Natural killer cell (primary cell): ENCODE data around the gene EBF3. TPM values are rescaled to one million over a fixed set of nuclear protein-coding genes. Genes with fewer than 3 reads are reported as not detected.

ENCODE experiments used
- ATAC-seq, 3 donors: fragments of 150-1000 bp in 2 of 3; fragments of 200-7000 bp in 1 of 3; cut with Tn5 transposase; 1 replicate in 1 of 3; 2 replicates in 2 of 3; pipeline ENCODE4 v1.10.0; 2021; ENCODE audit warnings: mild to moderate bottlenecking in 2 of 3, moderate library complexity in 2 of 3
- DNase-seq, 2 donors: peaks; one replicate each; pipeline versions ENCODE4 v3.0.0 to v3.0.0-alpha.2; 2013 to 2021; ENCODE audit warnings: mixed read lengths in 1 of 2
- H3K27ac ChIP-seq: one replicate; pipeline ENCODE4 v1.5.1; 2013; ENCODE audit warnings: mild to moderate bottlenecking, low read length
- H3K27me3 ChIP-seq: one replicate; pipeline ENCODE4 v1.6.1; 2013; ENCODE audit warnings: low read length; ENCODE audit not compliant: control insufficient read depth, insufficient read depth
- H3K36me3 ChIP-seq: one replicate; pipeline ENCODE4 v1.6.1; 2013; ENCODE audit warnings: low read length; ENCODE audit not compliant: control insufficient read depth, insufficient read depth
- H3K4me1 ChIP-seq: one replicate; pipeline ENCODE4 v1.6.1; 2013; ENCODE audit warnings: low read length; ENCODE audit not compliant: control insufficient read depth, insufficient read depth
- H3K4me3 ChIP-seq: one replicate; pipeline ENCODE4 v1.5.1; 2013; ENCODE audit warnings: low read length
- H3K9me3 ChIP-seq: one replicate; pipeline ENCODE4 v1.6.1; 2013; ENCODE audit warnings: low read length; ENCODE audit not compliant: control insufficient read depth, insufficient read depth
- H3K27ac Mint-ChIP-seq, 2 donors: one replicate each; pipeline ENCODE4 v1.8.0; 2022; ENCODE audit warnings: mild to moderate bottlenecking in 2 of 2, mixed read lengths in 2 of 2, moderate library complexity in 1 of 2
- H3K27me3 Mint-ChIP-seq, 2 donors: one replicate each; pipeline ENCODE4 v1.8.0; 2022; ENCODE audit warnings: low read depth in 2 of 2, mixed read lengths in 2 of 2
- H3K36me3 Mint-ChIP-seq: one replicate; pipeline ENCODE4 v1.8.0; 2022; ENCODE audit warnings: mixed read lengths
- H3K4me1 Mint-ChIP-seq, 2 donors: one replicate each; pipeline ENCODE4 v1.8.0; 2022; ENCODE audit warnings: mixed read lengths in 2 of 2
- H3K4me3 Mint-ChIP-seq: one replicate; pipeline ENCODE4 v1.8.0; 2022; ENCODE audit warnings: mild to moderate bottlenecking, moderate library complexity, mixed read lengths
- H3K9me3 Mint-ChIP-seq, 2 donors: one replicate each; pipeline ENCODE4 v1.8.0; 2022; ENCODE audit warnings: mixed read lengths in 2 of 2
- WGBS: methylation state at CpG from one replicate; pipeline ENCODE4 v1.1.7; 2013; ENCODE audit warnings: missing lambda C conversion rate; ENCODE audit not compliant: insufficient coverage; 5-methylcytosine and 5-hydroxymethylcytosine counted together
- intact Hi-C: fragments of 100-400 bp; cut with micrococcal nuclease; formaldehyde crosslinking; loops from one replicate; pipeline ENCODE4 v1.14.2; 2022
- total RNA-seq, 4 donors: library from RNA; stranded (reverse); fragments of 120-200 nt in 1 of 4; gene quantifications; one replicate each; pipeline versions ENCODE4 v1.2.3 to v1.2.4, GENCODE V29; 2013 to 2022
- TF ChIP-seq, protein P1 (sequence below): fragments of 200-600 bp; IDR thresholded peaks from one replicate; pipeline ENCODE4 v1.8.0; 2022; ENCODE audit warnings: antibody characterized with exemption

Gene EBF3
- total RNA-seq, 3 donors from 2014 or later (not counting 1 experiment from before 2014, with no cell fraction given) = not detected

GRCh38 chr10:129785536-129785981 is 178.5 kb downstream of the EBF3 start:
- H3K27me3 ChIP-seq = no peaks in the 10 kb centered on the region
- 84% methylated on average over 16 of the region's 16 CpGs for WGBS
- intact Hi-C loops = no loop called here
- no peaks in the 10 kb centered on the region for H3K9me3 Mint-ChIP-seq
- H3K4me3 ChIP-seq = no peak overlapping the region
- no peak overlapping the region for H3K4me3 Mint-ChIP-seq
- TF ChIP-seq, protein P1, sequence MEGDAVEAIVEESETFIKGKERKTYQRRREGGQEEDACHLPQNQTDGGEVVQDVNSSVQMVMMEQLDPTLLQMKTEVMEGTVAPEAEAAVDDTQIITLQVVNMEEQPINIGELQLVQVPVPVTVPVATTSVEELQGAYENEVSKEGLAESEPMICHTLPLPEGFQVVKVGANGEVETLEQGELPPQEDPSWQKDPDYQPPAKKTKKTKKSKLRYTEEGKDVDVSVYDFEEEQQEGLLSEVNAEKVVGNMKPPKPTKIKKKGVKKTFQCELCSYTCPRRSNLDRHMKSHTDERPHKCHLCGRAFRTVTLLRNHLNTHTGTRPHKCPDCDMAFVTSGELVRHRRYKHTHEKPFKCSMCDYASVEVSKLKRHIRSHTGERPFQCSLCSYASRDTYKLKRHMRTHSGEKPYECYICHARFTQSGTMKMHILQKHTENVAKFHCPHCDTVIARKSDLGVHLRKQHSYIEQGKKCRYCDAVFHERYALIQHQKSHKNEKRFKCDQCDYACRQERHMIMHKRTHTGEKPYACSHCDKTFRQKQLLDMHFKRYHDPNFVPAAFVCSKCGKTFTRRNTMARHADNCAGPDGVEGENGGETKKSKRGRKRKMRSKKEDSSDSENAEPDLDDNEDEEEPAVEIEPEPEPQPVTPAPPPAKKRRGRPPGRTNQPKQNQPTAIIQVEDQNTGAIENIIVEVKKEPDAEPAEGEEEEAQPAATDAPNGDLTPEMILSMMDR = no peak
- no peak overlapping the region for H3K27ac ChIP-seq
- peaks cover 4% of the 10 kb centered on the region for H3K9me3 ChIP-seq
- ATAC-seq = no peak
- H3K4me1 ChIP-seq = no peaks in the 10 kb centered on the region
- peaks cover 7 to 9% of the 10 kb centered on the region in 2 donors for H3K4me1 Mint-ChIP-seq
- H3K27ac Mint-ChIP-seq = no peak overlapping the region
- no peaks in the 10 kb centered on the region for H3K36me3 ChIP-seq
- no peaks in the 10 kb centered on the region for H3K36me3 Mint-ChIP-seq
- DNase-seq = no peak
- H3K27me3 Mint-ChIP-seq = no peaks in the 10 kb centered on the region

Other genes with a start within 250 kb of the EBF3 start
- gene C10orf143, start 146.6 kb upstream of the EBF3 start, total RNA-seq = 10 to 100 TPM in 1 of 3 donors, 1 to 10 TPM in 2; 7.1 to 10.9 (median 8.2) TPM
- 10 to 100 TPM; 33.8 to 51.7 (median 39.1) TPM for gene GLRX3, start 172.1 kb upstream of the EBF3 start, total RNA-seq